ENCODE measurements around the gene PLPP4.

DNA sequence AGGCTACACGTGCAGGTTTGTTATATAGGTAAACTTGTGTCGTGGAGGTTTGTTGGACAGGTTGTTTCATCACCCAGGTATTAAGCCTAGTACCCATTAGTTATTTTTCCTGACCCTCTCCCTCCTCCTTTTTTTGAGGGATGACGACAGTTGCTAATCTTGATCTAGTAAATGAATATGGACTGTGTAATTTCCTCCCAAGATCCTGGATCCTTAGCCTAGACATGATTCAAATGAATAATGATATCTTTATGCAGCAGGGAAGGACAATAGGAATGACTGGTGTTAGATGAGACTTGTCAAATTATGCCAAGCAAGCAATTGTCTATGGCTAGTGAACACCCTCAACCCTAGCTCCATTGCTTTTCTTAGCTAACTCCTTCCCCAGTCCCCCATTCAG, 156.2 kb downstream of the PLPP4 start:
- TF ChIP-seq SPI1 (IDR thresholded peaks at IDR 0.05; ENCODE audit: low read depth, low read length), result no peak
- no peak for TF ChIP-seq POLR2A (IDR thresholded peaks at IDR 0.05; ENCODE audit: low read depth, low read length)
- TF ChIP-seq TAF1 (IDR thresholded peaks at IDR 0.05; ENCODE audit: low read depth, low read length), result no peak
- TF ChIP-seq POLR2AphosphoS5 (IDR thresholded peaks at IDR 0.05; ENCODE audit: low read depth, low read length), result no peak
- no peak for TF ChIP-seq POU2F2 (IDR thresholded peaks at IDR 0.05; ENCODE audit: low read depth, low read length)
- TF ChIP-seq PAX5 (IDR thresholded peaks at IDR 0.05; ENCODE audit: insufficient read depth, low read length, severe bottlenecking), result no peak
